ENCODE results near the gene PLIN5.

DNA sequence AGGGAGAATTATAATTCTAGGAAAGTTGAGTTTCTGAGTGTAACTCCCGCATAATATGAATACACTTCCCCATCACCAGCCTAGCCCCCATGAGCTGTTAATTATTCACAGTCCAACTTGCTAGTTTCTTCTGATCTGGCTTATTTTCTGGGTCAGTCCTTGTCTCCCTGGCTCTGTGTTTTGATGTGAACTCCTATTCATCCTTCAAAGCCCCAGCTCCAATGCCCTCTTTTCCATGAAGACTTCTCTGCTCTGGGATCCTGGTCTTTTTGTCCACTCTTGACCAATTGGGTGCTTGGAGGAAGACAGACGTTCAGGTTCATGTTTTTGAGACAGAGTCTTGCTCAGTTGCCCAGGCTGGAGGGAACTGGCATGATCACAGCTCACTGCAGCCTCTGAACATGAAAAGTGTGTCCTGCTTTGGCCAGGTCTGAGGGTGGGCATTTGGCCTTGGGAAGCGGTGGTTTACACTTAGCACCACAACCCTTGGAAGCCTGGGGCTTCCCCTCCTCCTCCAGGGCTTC, 4.2 kb upstream of the PLIN5 start:
- TF ChIP-seq, protein P1, sequence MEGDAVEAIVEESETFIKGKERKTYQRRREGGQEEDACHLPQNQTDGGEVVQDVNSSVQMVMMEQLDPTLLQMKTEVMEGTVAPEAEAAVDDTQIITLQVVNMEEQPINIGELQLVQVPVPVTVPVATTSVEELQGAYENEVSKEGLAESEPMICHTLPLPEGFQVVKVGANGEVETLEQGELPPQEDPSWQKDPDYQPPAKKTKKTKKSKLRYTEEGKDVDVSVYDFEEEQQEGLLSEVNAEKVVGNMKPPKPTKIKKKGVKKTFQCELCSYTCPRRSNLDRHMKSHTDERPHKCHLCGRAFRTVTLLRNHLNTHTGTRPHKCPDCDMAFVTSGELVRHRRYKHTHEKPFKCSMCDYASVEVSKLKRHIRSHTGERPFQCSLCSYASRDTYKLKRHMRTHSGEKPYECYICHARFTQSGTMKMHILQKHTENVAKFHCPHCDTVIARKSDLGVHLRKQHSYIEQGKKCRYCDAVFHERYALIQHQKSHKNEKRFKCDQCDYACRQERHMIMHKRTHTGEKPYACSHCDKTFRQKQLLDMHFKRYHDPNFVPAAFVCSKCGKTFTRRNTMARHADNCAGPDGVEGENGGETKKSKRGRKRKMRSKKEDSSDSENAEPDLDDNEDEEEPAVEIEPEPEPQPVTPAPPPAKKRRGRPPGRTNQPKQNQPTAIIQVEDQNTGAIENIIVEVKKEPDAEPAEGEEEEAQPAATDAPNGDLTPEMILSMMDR (IDR thresholded peaks at IDR 0.05): no peak
- no peak for TF ChIP-seq POLR2A (IDR thresholded peaks at IDR 0.05)
